ENCODE results near the gene ANKRD2. TPM values are rescaled to one million over a fixed set of nuclear protein-coding genes. Genes with fewer than 3 reads are reported as not detected.

ANKRD2 gene
- total RNA-seq, 1 experiment from 2014 or later: 0.98 TPM

- BruUV-seq (replicated peaks): no TSS peak
- in situ Hi-C loops (cut with HindIII; ENCODE audit: low pct_unique_long_range_greater_than_20kb, low sequenced_read_pairs): no loop called here
- no peak for TF ChIP-seq POLR2AphosphoS5 (IDR thresholded peaks at IDR 0.05; ENCODE audit: low read depth, low read length)
- CTCF ChIA-PET: interaction anchor here (0.6 to 1.5 kb wide), 3 partner anchors 13 to 42 kb away, joined by 3 to 4 read pairs (median 4); partner anchors contain the start of gene UBTD1
- intact Hi-C loops (cut with micrococcal nuclease; ENCODE audit: unreplicated experiment): loop anchor here (5.0 kb wide), 1 partner anchor 44 kb away; the partner anchor contains the start of genes MMS19 and UBTD1
- POLR2A ChIA-PET: no interaction called here
- Histone ChIP-seq H3K27me3 (ENCODE audit: control insufficient read depth, insufficient read depth, low read length) (no peaks in the 10 kb centered on the region), H3K4me1 (ENCODE audit: control insufficient read depth, insufficient read depth, low read length) (peaks cover 65% of the 10 kb centered on the region), H3K36me3 (ENCODE audit: control insufficient read depth, insufficient read depth, low read length) (no peaks in the 10 kb centered on the region), H3K27ac (ENCODE audit: low read length) (peak overlapping the region; percentile 95), H3K9me3 (ENCODE audit: control insufficient read depth, insufficient read depth, low read depth, low read length) (no peaks in the 10 kb centered on the region), H3K4me3 (ENCODE audit: low read depth in 2 of 2, low read length in 2 of 2) (no peak overlapping the region)
- DNase-seq (ENCODE audit: low read depth, low spot score): no peak
- no peak for ATAC-seq
Observed at GRCh38 chr10:97540669-97541500, 31.7 kb upstream of the ANKRD2 start.

GRCh38 chr10:97542169-97543024, 30.2 kb upstream of the ANKRD2 start:
- ATAC-seq: peak; percentile 84
- in situ Hi-C loops (cut with HindIII; ENCODE audit: low pct_unique_long_range_greater_than_20kb, low sequenced_read_pairs): no loop called here
- BruUV-seq (replicated peaks): no TSS peak
- ChIA-PET POLR2A (no interaction called here), CTCF (interaction anchor here (0.5 to 1.5 kb wide), 4 partner anchors 10 to 44 kb away, joined by 3 to 8 read pairs (median 5); partner anchors contain the start of gene UBTD1)
- H3K4me1 ChIP-seq (ENCODE audit: control insufficient read depth, insufficient read depth, low read length): peaks cover 68% of the 10 kb centered on the region
- H3K27ac ChIP-seq (ENCODE audit: low read length): peak overlapping the region; percentile 95
- no peaks in the 10 kb centered on the region for H3K36me3 ChIP-seq (ENCODE audit: control insufficient read depth, insufficient read depth, low read length)
- no peaks in the 10 kb centered on the region for H3K9me3 ChIP-seq (ENCODE audit: control insufficient read depth, insufficient read depth, low read depth, low read length)
- intact Hi-C loops (cut with micrococcal nuclease; ENCODE audit: unreplicated experiment): loop anchor here (5.0 kb wide), 1 partner anchor 45 kb away; the partner anchor contains the start of genes MMS19 and UBTD1
- no peaks in the 10 kb centered on the region for H3K27me3 ChIP-seq (ENCODE audit: control insufficient read depth, insufficient read depth, low read length)
- H3K4me3 ChIP-seq (ENCODE audit: low read depth in 2 of 2, low read length in 2 of 2): peak overlapping the region in 1 of 2 experiments; percentile 1; a peak in 1 of 4 replicates
- peak; percentile 82 for DNase-seq (ENCODE audit: low read depth, low spot score)
- no peak for TF ChIP-seq REST (IDR thresholded peaks at IDR 0.05; ENCODE audit: insufficient read depth in 1 of 2, low read depth in 2 of 2, low read length in 1 of 2)
- TF ChIP-seq POLR2AphosphoS5 (IDR thresholded peaks at IDR 0.05; ENCODE audit: low read depth, low read length): peak; percentile 51; the same call in 1 of the 2 replicates

GRCh38 chr10:97543025-97543546, 29.5 kb upstream of the ANKRD2 start:
- Histone ChIP-seq H3K36me3 (ENCODE audit: control insufficient read depth, insufficient read depth, low read length) (no peaks in the 10 kb centered on the region), H3K27me3 (ENCODE audit: control insufficient read depth, insufficient read depth, low read length) (no peaks in the 10 kb centered on the region), H3K27ac (ENCODE audit: low read length) (peak overlapping the region; percentile 95), H3K4me1 (ENCODE audit: control insufficient read depth, insufficient read depth, low read length) (peaks cover 69% of the 10 kb centered on the region), H3K4me3 (ENCODE audit: low read depth in 2 of 2, low read length in 2 of 2) (0 out of 4 replicates have a peak overlapping the region, but pooled peaks of 1 of the 2 experiments have one; percentile 6), H3K9me3 (ENCODE audit: control insufficient read depth, insufficient read depth, low read depth, low read length) (no peaks in the 10 kb centered on the region)
- intact Hi-C loops (cut with micrococcal nuclease; ENCODE audit: unreplicated experiment) (loop anchor here (5.0 kb wide), 1 partner anchor 46 kb away; the partner anchor contains the start of genes MMS19 and UBTD1), in situ Hi-C loops (cut with HindIII; ENCODE audit: low pct_unique_long_range_greater_than_20kb, low sequenced_read_pairs) (no loop called here)
- DNase-seq (ENCODE audit: low read depth, low spot score) (peak; percentile 67), ATAC-seq (peak; percentile 77)
- ChIA-PET POLR2A (no interaction called here), CTCF (no interaction called here)
- BruUV-seq (replicated peaks): no TSS peak
- no peak for TF ChIP-seq REST (IDR thresholded peaks at IDR 0.05; ENCODE audit: insufficient read depth in 1 of 2, low read depth in 2 of 2, low read length in 1 of 2)
- TF ChIP-seq TCF7L2 (IDR thresholded peaks at IDR 0.05; ENCODE audit: low read depth, low read length): no peak
- no peak for TF ChIP-seq SIN3A (IDR thresholded peaks at IDR 0.05; ENCODE audit: borderline replicate concordance, insufficient read depth, low read depth, low read length)
- peak; percentile 61; the same call in 1 of the 2 replicates for TF ChIP-seq POLR2AphosphoS5 (IDR thresholded peaks at IDR 0.05; ENCODE audit: low read depth, low read length)
- TF ChIP-seq CTCF (IDR thresholded peaks at IDR 0.05): no peak

Measured in Panc1 (cell line).